ENCODE results near the gene FOXO4. TPM values are rescaled to one million over a fixed set of nuclear protein-coding genes. Genes with fewer than 3 reads are reported as not detected.

Gene FOXO4
- total RNA-seq, 4 donors from 2014 or later = 13.8 to 23.8 (median 20.1) TPM

DNA sequence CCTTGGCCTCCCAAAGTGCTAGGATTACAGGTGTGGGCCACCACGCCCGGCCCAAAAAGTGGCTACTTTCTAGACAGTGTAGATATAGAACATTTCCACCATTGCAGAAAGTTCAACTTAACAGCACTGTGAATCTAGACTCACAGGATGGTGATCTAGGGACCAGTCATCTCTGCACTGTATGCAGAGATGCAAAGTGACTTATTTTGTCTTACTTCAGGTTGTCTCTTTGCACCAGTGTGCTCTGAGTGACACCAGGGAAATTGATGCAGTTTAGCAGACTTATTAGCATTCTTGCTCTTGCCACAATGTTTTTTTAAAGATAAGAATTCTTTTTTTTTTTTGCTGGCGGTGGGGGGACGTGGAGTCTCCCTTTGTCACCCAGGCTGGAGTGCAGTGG lies 12.8 kb upstream of the FOXO4 start:
- no peak for DNase-seq (ENCODE audit: low spot score)
- no peak for ATAC-seq (ENCODE audit: low FRiP score)
- TF ChIP-seq, protein P1, sequence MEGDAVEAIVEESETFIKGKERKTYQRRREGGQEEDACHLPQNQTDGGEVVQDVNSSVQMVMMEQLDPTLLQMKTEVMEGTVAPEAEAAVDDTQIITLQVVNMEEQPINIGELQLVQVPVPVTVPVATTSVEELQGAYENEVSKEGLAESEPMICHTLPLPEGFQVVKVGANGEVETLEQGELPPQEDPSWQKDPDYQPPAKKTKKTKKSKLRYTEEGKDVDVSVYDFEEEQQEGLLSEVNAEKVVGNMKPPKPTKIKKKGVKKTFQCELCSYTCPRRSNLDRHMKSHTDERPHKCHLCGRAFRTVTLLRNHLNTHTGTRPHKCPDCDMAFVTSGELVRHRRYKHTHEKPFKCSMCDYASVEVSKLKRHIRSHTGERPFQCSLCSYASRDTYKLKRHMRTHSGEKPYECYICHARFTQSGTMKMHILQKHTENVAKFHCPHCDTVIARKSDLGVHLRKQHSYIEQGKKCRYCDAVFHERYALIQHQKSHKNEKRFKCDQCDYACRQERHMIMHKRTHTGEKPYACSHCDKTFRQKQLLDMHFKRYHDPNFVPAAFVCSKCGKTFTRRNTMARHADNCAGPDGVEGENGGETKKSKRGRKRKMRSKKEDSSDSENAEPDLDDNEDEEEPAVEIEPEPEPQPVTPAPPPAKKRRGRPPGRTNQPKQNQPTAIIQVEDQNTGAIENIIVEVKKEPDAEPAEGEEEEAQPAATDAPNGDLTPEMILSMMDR (IDR thresholded peaks at IDR 0.05) = no peak

- TF ChIP-seq, protein P1 (IDR thresholded peaks at IDR 0.05) = no peak
- no peak for DNase-seq (ENCODE audit: low spot score)
- no peak for ATAC-seq (ENCODE audit: low FRiP score)
These were observed 9.8 kb upstream of the FOXO4 start for GRCh38 chrX:71085900-71086299.

DNA sequence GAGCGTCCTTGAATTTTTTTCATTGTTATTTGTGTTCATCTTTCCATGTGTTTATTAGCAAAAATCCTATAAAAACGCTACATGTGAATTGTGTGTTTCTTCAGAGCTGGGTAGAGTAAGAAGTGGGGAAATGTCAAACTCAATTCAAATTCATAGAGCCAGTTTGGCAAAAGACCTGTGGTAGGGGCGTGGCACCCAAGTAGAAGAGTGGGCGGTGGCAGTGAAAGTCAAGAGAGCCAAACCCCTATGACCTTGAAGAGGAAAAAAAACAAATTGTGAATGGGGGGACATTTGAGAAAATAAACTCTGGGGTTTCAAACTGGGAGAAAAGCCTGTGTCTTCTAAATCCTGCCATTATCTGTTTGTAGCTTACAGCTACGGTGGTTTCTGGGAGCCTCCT lies 4.4 kb upstream of the FOXO4 start:
- TF ChIP-seq, protein P1 (IDR thresholded peaks at IDR 0.05) = no peak
- ATAC-seq (ENCODE audit: low FRiP score) (no peak), DNase-seq (ENCODE audit: low spot score) (no peak)

- no peak for DNase-seq (ENCODE audit: low spot score)
- no peak for ATAC-seq (ENCODE audit: low FRiP score)
- TF ChIP-seq, protein P1 (IDR thresholded peaks at IDR 0.05) = no peak
These were observed 618 bp upstream of the FOXO4 start for GRCh38 chrX:71095033-71095432.

DNA sequence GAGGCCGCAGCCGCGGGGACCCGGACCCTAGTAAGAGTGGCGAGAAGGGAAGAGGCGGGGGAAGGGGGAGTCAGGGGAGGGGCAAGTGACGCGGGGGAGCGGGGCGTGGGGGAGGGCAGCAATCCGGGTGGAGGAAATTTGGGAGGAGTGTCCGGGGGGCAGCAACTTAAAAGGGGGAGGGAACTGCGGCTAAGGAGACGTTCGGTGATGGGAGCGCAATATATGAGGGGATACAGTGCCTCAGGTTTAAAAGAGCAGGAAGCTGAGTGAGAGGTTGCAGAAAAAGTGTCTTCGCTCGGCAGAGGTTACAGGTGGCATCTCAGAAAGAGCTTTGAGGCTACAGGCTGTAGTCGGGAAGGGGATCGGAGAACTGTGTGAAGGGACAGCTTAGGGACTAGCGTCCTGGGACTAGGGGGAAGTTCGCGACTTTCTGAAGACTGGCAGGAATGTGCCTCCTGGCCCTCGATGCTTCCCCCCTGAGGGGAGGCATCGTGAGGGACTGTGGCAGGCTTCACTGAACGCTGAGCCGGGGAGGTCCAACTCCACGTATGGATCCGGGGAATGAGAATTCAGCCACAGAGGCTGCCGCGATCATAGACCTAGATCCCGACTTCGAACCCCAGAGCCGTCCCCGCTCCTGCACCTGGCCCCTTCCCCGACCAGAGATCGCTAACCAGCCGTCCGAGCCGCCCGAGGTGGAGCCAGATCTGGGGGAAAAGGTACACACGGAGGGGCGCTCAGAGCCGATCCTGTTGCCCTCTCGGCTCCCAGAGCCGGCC lies 519 bp downstream of the FOXO4 start:
- ATAC-seq (ENCODE audit: low FRiP score) = peak; percentile 22
- DNase-seq (ENCODE audit: low spot score) = no peak
- TF ChIP-seq, protein P1 (IDR thresholded peaks at IDR 0.05) = no peak

DNA sequence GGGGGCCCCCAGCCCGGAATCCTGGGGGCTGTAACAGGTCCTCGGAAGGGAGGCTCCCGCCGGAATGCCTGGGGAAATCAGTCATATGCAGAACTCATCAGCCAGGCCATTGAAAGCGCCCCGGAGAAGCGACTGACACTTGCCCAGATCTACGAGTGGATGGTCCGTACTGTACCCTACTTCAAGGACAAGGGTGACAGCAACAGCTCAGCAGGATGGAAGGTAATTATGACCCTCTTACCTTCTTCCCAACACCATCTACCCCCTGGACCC lies 1.0 kb downstream of the FOXO4 start:
- TF ChIP-seq, protein P1 (IDR thresholded peaks at IDR 0.05) = no peak
- ATAC-seq (ENCODE audit: low FRiP score) = no peak
- no peak for DNase-seq (ENCODE audit: low spot score)

- ATAC-seq (ENCODE audit: low FRiP score) (no peak), DNase-seq (ENCODE audit: low spot score) (peak; percentile 50)
- TF ChIP-seq, protein P1 (IDR thresholded peaks at IDR 0.05) = no peak
These were observed 2.7 kb downstream of the FOXO4 start for GRCh38 chrX:71098302-71098701.

Data from omental fat pad (tissue), 4 donors.